ENCODE measurements around the gene CORO1A. TPM values are rescaled to one million over a fixed set of nuclear protein-coding genes. Genes with fewer than 3 reads are reported as not detected.
"Not testable (repeated sequence)": the region's sequence is repeated elsewhere in the genome, so short reads cannot be mapped to it uniquely, and the experiment has no call there.

Gene CORO1A
- total RNA-seq, 1 experiment from 2014 or later, result 3.4 TPM

DNA sequence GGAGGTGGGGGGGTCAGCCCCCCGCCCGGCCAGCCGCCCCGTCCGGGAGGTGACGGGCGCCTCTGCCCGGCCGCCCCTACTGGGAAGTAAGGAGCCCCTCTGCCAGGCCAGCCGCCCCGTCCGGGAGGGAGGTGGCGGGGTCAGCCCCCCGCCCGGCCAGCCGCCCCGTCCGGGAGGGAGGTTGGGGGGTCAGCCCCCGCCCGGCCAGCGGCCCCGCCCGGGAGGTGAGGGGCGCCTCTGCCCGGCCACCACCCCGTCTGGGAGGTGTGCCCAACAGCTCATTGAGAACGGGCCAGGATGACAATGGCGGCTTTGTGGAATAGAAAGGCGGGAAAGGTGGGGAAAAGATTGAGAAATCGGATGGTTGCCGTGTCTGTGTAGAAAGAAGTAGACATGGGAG, 13.3 kb upstream of the CORO1A start:
- not testable (repeated sequence) for DNase-seq (ENCODE audit: low read depth)

DNA sequence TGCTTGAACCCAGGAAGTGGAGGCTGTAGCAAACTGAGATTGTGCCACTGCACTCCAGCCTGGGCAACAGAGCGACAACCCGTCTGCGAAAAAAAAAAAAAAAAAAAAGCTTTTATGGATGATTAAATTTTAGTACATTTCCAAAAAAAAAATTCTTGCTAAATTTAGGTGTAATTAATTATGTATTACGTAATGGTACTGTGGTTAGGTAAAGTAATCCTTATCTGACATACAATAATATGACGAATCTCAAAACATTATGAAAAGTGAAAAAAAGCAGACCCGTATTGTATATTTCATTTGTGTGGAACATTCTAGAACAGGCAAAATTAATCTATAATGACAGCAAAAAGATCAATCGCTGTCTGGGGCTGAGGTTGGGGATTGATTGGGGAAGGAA, 10.3 kb upstream of the CORO1A start:
- DNase-seq (ENCODE audit: low read depth), result no peak

GRCh38 chr16:30176876-30177275, 6.5 kb upstream of the CORO1A start:
- not testable (repeated sequence) for DNase-seq (ENCODE audit: low read depth)

DNA sequence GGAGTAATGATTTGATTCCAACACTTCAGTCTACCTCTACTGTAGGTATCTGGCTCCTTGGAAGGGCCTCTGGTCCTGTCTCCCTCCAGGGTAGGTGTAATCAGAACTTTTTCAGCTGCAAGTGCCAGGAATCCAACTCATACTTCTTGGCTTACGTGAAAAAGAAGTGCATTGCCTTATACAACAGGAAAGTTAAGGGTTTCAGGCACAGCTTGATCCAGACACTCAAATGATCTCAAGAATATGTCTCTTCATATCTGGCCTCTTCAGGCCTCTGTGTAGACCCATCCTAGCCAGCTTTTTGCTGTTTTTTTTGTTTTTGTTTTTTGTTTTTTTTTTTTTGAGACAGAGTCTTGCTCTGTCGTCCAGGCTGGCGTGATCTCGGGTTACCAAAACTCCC, 4.2 kb upstream of the CORO1A start:
- DNase-seq (ENCODE audit: low read depth), result no peak

DNA sequence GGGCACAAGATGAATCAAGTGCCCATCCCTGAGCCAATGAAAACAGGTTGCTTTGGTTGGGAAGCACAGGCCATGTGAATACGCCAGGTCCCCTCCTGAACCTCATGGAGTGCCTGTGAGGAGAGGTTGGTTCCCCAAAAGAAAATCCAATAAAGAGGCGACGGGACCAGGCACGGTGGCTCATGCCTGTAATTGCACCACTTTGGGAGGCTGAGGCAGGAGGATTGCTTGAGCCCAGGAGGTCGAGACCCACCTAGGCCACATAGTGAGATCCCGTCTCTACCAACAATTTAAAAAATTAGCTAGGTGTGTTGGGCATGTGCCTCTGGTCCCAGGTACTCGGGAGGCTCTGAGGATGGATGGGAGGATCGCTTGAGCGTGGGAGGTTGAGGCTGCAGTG, 3.5 kb upstream of the CORO1A start:
- no peak for DNase-seq (ENCODE audit: low read depth)

GRCh38 chr16:30180741-30181140, 2.7 kb upstream of the CORO1A start:
- DNase-seq (ENCODE audit: low read depth), result no peak

DNA sequence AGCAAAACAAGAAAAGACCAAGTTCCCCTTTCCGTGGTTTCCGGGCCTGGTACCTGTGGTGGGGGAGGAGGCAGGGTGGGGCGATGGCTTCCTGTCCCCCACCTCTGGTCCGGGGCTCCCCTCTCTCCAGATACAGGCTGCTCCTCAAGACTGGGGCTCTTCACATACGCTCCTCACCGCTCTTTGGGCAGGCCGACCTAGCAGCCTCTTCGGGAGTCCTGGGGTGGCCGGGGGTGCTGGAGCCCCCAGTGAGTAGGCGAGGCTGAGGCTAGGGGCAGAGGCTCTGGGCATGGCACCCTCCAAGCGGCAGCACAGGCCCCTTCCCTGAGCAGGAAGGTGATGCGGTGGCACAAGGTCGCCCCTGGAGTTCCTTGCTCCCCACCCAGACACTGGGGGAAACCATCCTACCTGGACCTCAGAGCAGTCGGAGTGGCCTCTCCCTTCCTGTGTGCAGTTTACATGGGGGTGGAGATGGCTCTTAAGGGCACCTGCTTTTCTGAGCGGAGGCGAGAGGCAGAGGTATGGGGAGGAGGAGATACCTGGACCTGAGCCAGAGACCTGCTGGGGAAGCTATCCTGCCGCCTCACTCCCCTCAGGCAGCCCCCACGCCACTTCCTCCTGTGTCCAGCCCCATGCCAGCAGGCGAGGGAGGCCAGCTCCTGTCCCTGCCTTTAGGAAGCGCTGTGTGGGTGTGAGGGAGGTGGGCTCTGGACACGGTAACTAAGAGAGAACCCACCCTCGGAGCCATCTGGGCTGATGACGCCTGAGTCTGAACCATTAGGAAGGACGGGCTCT, 891 bp downstream of the CORO1A start:
- DNase-seq (ENCODE audit: low read depth), result no peak

DNA sequence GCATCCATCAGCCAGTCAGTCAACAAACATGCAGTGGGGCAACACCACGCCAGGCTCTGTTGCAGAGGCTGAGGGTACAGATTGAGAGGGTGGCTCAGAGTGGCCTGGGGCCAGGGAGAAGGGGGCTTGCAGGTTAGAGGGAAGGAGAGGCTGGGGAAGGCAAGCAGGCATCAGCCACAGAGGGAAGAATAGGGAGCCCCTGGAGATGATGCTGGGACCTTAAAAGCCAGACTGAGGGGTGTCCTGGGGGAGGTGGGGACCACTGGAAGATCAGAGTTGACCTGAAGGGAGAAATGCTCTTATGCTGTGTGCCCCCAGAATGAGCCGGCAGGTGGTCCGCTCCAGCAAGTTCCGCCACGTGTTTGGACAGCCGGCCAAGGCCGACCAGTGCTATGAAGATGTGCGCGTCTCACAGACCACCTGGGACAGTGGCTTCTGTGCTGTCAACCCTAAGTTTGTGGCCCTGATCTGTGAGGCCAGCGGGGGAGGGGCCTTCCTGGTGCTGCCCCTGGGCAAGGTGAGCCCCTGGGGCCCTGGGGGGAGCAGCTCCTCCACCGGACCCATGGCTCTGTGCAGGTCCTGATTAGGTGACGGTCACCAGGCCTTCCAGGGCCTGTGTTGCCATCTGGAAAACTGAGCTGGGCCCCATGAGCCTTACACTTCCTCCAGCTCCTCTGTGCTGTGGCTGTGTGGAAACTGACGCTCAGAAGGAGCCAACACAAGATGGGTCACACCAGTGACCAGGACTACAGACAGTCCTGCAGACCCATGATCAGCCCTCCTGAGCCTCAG, 1.7 kb downstream of the CORO1A start:
- DNase-seq (ENCODE audit: low read depth), result no peak

GRCh38 chr16:30185683-30186421, 2.5 kb downstream of the CORO1A start:
- no peak for DNase-seq (ENCODE audit: low read depth)

DNA sequence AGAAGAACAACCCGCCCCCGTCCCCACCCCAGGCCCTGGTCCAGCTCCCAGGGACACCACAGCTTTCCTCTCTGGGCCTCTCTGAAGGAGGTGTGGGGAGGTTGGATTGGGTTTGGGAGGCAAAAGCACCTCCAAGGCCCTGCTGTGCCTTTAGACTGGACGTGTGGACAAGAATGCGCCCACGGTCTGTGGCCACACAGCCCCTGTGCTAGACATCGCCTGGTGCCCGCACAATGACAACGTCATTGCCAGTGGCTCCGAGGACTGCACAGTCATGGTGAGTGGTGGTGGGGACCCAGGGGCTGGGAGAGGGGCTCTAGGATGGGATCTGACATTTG, 3.0 kb downstream of the CORO1A start:
- no peak for DNase-seq (ENCODE audit: low read depth)

DNA sequence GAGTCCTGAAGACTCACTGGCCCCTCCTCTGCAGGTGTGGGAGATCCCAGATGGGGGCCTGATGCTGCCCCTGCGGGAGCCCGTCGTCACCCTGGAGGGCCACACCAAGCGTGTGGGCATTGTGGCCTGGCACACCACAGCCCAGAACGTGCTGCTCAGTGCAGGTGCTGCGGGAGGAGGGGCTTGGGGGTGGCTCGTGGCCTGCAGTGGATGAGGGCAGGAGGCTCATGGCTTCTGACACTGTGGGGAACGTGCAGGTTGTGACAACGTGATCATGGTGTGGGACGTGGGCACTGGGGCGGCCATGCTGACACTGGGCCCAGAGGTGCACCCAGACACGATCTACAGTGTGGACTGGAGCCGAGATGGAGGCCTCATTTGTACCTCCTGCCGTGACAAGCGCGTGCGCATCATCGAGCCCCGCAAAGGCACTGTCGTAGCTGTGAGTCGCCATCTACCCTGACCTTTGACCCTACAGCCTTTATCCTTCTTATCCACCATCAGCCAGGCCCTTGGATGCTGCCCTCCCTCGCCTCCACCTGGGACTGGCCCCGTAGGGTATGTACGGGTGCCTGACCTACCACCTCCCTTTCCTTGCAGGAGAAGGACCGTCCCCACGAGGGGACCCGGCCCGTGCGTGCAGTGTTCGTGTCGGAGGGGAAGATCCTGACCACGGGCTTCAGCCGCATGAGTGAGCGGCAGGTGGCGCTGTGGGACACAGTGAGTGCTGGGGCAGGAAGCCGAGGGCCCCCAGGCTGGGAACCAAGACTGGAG, 3.6 kb downstream of the CORO1A start:
- DNase-seq (ENCODE audit: low read depth), result peak; percentile 9

GRCh38 chr16:30187556-30187865, 4.1 kb downstream of the CORO1A start:
- DNase-seq (ENCODE audit: low read depth), result no peak

DNA sequence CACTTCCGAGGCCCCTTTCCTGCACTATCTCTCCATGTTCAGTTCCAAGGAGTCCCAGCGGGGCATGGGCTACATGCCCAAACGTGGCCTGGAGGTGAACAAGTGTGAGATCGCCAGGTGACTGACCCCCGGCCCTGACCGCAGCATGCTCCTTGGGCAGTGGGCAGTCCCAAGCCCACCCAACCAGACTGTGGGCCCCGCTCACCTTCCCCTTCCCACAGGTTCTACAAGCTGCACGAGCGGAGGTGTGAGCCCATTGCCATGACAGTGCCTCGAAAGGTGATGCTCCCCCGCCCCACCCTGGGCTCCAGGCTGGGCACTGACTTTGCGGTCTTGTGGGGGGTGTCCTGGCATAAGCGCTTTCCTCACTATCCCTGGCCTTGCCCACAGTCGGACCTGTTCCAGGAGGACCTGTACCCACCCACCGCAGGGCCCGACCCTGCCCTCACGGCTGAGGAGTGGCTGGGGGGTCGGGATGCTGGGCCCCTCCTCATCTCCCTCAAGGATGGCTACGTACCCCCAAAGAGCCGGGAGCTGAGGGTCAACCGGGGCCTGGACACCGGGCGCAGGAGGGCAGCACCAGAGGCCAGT, 4.7 kb downstream of the CORO1A start:
- DNase-seq (ENCODE audit: low read depth), result no peak

- not testable (repeated sequence) for DNase-seq (ENCODE audit: low read depth)
These were observed 7.8 kb downstream of the CORO1A start for GRCh38 chr16:30191158-30191557.

GRCh38 chr16:30193098-30193497, 9.7 kb downstream of the CORO1A start:
- DNase-seq (ENCODE audit: low read depth), result not testable (repeated sequence)

- not testable (repeated sequence) for DNase-seq (ENCODE audit: low read depth)
These were observed 10.2 kb downstream of the CORO1A start, which contains the start of the genes BOLA2B and SLX1A for GRCh38 chr16:30193615-30194014. Gene BOLA2B, minus strand, starts transcription at chr16:30193666. Its CDS starts 71 bp downstream, at chr16:30193595. Gene SLX1A, plus strand, starts transcription at chr16:30193875. Its CDS starts 210 bp downstream, at chr16:30194085.

DNA sequence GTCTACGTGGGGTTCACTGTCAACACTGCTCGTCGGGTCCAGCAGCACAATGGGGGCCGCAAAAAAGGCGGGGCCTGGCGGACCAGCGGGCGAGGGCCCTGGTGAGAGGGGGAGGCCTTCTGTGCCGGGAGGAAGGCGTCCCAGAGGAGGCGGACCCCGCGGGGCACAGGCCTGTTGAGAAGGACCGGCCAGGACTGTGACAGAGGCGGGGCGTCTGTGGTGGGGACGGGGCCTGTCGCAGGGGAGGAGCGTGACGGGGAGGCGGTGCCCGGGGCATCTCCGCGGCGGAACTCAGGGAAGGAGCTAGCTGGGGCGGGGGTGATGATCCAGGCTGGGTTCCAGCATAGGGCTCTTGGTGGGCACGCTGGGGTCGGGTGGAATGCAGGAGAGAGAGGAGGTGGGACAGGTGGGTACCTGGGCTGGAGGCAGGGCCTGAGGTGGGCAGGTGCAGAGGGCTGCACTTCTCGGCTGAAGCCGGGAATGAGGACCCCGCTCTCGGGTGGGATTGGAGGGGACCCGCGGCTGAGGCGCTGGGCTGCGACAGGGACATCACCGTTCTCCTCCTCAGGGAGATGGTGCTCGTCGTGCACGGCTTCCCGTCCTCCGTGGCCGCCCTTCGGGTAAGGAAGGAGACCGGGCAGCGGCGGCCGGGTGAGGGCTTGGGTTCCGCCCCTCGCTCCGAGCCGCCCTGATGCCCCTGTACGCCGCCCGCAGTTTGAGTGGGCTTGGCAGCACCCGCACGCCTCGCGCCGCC, 10.9 kb downstream of the CORO1A start:
- DNase-seq (ENCODE audit: low read depth), result not testable (repeated sequence)

DNA sequence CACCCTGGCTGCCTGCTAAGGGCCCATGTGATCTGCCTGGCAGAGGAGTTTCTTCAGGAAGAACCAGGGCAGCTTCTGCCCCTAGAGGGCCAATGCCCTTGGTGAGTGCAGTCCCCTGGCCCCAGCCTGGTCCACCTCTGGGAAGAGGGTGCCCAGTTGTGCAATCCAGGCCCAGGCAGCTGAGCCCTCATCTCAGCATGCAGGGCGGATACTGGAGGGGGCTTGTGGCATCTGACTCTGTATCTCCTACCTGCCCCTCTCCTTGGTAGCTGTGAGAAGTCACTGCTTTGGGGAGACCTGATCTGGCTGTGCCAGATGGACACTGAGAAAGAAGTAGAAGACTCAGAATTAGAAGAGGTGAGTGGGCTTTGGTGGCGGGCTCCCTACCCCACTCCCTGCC, 13.6 kb downstream of the CORO1A start:
- not testable (repeated sequence) for DNase-seq (ENCODE audit: low read depth)

- not testable (repeated sequence) for DNase-seq (ENCODE audit: low read depth)
These were observed 15.6 kb downstream of the CORO1A start, which contains the start of gene SULT1A3 for GRCh38 chr16:30199049-30199448. Gene SULT1A3, plus strand, starts transcription at chr16:30199255. Its CDS starts 1,474 bp downstream, at chr16:30200729.

DNA sequence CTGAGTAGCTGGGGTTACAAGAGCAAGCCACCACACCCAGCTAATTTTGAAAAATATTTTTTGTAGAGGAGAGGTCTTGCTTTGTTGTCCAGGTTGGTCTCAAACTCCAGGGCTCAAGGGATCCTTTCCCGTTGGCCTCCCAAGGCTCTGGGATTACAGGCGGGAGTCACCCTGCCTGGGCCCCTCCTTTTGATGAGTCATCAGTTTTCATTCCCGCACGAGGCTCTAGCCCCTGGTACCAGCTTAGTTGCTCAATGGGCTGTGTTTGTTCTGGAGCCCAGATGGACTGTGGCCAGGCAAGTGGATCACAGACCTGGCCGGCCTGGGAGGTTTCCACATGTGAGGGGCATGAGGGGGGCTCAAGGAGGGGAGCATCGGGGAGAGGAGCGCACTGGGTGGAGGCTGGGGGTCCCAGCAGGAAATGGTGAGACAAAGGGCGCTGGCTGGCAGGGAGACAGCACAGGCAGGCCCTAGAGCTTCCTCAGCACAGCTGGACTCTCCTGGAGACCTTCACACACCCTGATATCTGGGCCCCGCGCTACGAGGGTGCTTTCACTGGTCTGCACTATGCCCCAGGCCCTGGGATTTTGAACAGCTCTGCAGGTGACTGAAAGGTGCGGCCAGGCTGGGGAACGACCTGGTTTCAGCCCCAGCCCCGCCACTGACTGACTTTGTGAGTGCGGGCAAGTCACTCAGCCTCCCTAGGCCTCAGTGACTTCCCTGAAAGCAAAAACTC, 16.4 kb downstream of the CORO1A start:
- not testable (repeated sequence) for DNase-seq (ENCODE audit: low read depth)
